NOMO-1 (cell line): ENCODE measurements around the gene COA5.

Experiments
- DNase-seq, 2 experiments: peaks; one replicate each; lab custom pipeline; 2025; ENCODE audit not compliant: unreplicated experiment in 2 of 2; lab: John Stamatoyannopoulos, UW

The COA5 gene

DNA sequence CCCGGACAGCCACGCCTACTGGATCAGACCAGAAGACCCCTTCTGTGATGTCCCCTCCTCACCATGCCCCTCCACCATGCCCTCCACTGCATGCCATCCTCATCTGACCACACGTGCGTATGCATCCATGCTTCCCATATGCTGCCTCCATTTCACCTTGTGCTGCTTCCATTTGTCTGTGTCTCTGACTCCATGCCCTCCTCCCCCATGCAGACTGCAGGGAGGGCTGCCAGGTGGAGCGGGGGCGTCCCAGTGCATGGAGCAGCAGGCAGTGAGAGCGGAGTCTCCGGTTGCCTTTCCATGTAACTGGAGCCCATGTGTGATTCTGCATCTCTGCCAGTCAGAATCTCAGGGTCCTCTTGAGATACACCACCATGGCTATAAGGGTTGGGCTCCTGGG is 52.6 kb downstream of the COA5 start:
- no peak for DNase-seq

DNA sequence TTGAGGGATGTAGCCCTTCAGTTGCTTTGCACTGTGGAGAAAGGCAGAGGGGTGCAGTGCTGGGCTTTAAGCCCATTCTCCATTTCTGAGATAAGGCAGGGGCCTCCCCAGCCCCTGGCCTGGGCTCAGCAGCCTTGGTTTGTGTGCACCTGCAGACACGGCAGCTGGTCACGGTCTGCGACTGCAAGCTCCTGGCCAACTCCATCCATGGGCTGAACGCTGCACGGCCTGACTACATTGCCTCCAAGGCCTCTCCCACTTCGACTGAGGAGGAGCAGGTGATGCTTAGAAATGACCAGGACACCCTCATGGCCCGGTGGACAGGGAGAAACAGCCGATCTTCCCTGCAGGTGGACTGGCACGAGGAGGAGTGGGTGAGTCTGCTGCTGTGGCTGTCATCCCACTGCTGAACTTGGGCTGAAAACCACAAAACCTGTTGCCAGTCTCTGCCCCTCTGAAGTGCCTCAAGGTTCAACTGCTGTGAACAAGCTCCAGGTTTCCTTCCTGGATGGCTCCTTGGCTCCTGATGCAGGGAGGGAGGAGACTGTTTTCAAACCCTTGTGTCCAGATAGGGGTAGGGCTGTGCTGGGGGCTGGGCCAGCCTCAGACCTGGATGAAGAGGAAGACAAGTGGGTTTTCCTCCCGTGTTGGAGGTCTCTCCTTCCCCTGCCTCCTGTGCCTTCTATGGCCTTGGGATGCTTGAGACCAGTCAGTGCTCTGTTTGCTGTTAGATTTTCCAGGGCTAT is 54.0 kb downstream of the COA5 start:
- no peak for DNase-seq

DNA sequence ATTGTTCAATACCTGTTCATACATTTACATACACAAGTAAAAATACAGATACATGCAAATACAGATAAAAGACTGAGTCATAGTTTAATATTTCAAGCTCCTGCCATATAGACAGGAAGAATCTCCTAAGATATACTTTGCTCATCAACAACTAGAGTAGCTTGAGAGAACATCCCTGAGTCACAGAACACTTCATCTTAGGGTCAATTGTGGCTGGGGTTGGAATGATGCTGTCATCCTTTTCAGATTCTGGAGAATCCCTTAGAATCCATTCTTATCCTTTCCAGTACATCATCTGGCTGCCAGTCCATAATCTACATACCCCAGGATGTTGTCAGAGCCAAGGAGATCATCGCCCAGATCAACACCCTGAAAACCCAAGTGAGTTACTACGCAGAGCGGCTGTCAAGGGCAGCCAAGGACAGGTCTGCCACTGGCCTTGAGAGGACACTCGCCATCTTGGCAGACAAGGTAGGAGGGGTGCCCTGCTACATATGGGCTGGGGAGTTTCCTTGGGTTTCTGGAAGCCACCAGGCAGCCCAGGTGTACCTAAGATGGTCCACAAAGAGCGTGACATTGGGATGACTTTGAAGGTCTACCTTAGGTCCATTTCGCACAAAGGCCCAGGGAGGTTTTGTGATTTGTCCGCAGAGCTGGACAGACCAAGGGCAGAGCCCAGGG is 55.7 kb downstream of the COA5 start:
- no peak for DNase-seq

DNA sequence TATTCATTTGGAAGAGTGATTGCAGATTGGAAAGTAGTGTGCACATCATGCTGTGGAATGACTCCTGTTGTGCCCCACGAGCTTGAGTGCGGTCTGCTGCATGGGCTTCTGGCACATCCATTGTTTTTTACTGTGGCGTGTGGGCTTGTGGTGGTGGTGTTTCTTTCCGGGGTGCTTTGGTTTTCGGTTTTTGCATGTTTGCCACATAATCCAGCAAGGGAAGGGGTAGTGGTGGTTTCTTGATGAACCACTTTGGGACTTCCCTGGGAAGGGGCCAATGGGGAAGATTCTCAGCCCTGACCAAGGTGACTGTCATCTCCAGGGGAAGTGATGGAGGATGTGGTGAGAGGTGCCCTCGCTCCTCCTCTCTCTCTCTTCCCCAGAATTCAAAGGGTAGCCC is 57.0 kb downstream of the COA5 start:
- no peak for DNase-seq

DNA sequence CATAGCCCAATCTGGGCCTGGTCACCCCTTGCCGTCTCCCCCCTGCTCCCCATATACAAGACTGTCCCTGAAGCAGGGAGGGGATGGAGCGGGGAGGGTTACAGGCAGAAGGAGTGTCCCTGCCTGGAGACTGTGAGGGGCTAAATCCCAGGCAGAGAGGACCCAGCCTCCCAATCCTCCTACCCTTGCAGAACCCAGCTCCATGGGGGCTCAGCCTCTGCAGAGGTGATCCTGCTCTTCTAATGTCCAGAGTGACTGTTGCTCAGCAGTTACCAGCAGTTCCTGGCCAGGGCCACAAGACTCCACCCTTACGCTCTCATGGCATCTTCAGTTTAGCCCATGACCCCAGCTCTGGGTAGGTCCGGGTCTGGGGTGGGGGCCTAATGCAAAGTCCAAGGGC is 58.1 kb downstream of the COA5 start:
- DNase-seq, result no peak
